ENCODE results near the gene SCARB1.

DNA sequence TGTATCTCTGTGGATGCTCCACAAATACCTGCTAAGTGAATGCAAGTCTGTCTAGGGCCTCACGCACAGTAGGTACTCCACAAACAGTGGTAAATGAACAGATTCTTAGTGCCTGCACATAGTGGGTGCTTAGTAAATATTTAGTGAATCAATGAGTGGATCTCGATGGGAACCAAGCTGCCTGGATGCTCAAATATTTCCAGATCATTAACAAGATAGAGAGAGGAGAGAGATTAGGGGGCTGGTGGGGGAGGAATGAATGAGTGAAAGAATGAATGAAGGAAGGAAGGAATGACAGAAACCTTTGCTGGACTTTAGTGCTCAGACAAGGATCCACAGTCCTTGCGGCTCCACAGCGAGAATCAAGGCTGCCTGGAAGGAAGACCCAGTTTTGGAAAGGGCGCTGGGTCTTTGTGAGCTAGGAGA lies 118.2 kb downstream of the SCARB1 start:
- TF ChIP-seq, protein P1, sequence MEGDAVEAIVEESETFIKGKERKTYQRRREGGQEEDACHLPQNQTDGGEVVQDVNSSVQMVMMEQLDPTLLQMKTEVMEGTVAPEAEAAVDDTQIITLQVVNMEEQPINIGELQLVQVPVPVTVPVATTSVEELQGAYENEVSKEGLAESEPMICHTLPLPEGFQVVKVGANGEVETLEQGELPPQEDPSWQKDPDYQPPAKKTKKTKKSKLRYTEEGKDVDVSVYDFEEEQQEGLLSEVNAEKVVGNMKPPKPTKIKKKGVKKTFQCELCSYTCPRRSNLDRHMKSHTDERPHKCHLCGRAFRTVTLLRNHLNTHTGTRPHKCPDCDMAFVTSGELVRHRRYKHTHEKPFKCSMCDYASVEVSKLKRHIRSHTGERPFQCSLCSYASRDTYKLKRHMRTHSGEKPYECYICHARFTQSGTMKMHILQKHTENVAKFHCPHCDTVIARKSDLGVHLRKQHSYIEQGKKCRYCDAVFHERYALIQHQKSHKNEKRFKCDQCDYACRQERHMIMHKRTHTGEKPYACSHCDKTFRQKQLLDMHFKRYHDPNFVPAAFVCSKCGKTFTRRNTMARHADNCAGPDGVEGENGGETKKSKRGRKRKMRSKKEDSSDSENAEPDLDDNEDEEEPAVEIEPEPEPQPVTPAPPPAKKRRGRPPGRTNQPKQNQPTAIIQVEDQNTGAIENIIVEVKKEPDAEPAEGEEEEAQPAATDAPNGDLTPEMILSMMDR (IDR thresholded peaks at IDR 0.05), result no peak
- no peak for TF ChIP-seq POLR2AphosphoS5 (IDR thresholded peaks at IDR 0.05)

All from esophagus muscularis mucosa (tissue), 3 donors.